HG03175 (cell line): ENCODE measurements around the gene MAPK11.

Experiments
- ATAC-seq: cut with Tn5 transposase; IDR thresholded peaks from one replicate; pipeline ENCODE4 v1.9.1; 2021; ENCODE audit warnings: mild to moderate bottlenecking, moderate library complexity; ENCODE audit not compliant: unreplicated experiment

Gene MAPK11

GRCh38 chr22:50269970-50270665, at the start of gene MAPK11:
Gene MAPK11, minus strand, starts transcription at chr22:50270380. Its CDS starts 88 bp downstream, at chr22:50270292.
- ATAC-seq: no peak

DNA sequence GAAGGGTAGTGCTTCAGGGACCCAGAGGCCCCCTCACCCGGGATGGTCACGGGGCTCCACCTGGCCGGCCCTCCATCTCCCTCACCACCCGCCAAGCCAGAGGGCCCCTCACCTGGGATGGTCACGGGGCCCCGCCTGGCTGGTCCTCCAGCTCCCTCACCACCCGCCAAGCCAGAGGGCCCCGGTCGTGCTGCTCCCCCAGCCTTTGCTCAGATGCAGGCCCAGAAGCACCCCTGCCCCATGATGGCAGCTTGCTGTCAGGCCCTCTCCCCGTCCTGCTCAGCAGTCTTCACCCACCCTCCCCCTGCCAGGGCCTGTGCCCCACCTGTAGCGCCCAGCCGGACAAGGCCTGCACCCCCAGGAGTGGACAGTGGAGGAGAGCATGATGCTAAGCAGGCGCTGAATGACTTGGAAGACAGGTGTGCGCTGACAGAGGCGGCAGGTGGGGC, 49.3 kb upstream of the MAPK11 start:
- ATAC-seq: no peak

GRCh38 chr22:50318698-50319411, 48.7 kb upstream of the MAPK11 start:
- ATAC-seq: no peak

DNA sequence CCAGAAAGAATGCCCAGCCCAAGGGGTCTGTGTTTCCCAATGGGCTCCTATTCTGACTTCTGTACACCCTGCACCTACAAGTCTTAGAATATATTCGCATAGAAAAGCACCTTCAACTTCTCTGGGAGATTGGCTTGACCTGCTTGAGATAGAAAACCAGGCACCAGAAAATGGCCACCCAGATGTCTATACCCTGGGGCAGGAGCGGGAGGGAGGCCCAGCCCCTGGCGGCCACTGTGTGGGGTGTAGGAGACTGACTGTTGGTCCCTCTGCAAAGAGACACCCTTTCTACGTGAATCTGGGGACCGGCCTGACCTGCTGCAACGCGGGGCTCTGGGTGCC, 48.1 kb upstream of the MAPK11 start:
- no peak for ATAC-seq

DNA sequence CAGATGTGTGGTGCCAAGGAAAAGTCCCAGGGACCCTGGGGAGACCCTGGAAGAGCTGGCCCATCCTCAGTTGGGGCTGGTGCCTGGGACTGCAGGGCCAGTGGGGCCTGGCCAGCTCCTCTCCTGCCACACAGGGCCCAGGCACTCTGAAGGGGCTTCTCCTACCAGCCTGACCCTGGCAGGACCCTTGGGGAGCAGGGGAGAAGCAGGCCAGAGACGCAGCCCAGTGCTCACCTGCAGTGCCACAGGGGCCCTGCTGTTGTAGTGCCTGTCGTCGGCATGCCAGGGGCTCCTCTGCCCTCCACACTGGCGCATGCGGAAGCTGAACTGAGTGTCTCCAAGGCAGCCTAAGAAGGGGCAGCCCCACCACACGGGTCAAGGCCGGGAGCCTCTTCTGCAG, 47.5 kb upstream of the MAPK11 start:
- no peak for ATAC-seq

DNA sequence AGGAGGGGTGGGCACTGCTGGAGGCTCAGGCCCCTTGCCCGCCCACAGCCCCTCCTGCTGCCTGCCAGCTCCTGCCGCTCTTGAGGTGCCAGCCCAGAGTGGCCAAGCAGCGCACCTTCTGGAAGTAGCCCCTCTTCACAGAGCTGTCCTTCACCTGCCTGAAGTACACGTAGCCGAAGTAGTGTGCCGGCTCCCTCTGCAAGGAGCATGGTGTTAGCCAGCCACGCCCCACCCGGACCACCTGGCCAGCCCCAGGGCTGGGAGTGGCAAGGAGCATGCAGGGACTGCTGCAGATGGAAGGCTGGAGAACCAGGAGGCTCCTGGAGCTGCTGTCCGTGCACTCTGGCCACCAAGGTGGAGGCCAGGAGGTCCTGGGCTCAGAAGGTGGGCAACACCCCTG, 47.0 kb upstream of the MAPK11 start:
- ATAC-seq: no peak

GRCh38 chr22:50316114-50317065, 46.2 kb upstream of the MAPK11 start:
- no peak for ATAC-seq

DNA sequence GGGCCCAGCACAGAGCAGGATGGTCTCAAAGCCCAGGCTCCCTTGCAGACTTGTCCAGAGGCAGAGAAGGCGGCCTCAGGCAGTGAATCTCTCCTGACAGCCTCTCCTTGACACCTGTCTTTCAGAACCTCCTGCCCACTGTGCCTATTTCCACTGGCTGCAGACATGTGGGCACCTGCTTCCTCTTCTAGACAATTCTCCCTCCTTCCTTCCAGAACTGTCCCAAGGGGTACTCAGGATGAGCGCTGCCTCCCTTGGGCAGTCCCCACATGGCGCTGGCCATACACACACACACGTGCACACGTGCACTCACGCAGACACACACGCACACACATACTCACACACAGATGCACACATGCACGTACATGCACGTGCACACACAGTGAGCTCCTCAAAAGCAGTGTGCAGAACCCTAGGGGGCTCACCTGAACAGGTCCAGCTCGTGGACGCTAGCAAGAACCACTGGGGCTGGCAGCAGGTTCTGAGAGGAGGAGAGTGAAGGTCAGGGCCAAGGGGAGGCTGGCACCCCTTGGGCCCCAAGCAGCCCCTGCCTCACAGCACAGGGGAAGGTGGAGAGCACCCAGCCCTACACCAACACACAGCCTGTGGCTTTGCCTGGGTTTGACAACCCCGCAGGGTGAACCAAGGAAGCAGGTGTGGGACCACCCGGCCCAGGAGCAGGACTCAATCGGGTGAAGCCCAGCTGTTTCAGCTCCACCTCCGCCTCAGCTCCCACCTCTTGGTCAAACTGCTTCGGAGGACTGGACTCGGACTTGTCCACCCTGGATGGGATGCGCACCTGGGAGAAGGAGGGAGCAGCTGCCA, 45.3 kb upstream of the MAPK11 start:
- no peak for ATAC-seq

DNA sequence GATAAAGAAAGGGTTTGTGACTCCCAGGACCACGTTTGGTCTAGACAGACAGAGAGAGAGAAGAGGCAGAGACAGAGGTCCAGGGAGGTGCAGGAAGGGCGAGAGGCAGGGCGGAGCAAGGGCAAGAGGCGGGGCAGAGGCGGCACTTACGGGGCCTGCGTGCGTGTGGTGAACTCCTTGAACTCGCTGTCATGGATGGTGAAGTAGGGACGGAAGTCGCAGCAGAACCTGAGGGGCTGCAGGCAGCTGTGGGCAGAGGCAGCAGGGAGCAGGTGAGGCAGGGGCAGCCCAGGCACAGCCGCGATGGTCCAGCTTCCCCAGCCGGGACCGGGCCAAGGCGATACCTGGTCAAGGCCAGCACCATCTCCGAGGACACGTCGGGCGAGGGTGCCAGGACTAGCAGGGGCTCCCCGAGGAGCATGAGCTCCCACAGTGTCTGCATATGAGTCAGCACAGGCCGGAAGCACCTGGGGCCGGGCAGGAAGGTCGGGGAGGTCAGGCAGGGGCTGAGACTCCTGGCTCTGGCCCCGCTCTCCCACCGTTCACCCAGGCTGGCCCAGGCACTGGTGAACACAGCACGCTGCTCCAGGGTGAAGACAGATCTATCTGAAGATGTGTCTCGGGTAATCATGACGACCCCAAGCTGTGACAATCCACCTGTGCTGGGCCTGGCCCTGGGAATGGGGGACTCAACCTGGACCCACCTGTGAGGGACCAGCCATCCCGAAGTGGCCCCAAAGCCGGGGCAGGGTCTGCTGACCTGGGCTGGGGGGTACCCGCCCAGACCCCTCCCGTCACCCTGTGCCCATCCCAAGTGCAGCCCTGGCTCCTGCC, 44.5 kb upstream of the MAPK11 start:
- ATAC-seq: peak; percentile 82

- no peak for ATAC-seq
These were observed 43.9 kb upstream of the MAPK11 start for GRCh38 chr22:50314081-50314454.

GRCh38 chr22:50313600-50313999, 43.4 kb upstream of the MAPK11 start:
- no peak for ATAC-seq

GRCh38 chr22:50313021-50313420, 42.8 kb upstream of the MAPK11 start:
- no peak for ATAC-seq

DNA sequence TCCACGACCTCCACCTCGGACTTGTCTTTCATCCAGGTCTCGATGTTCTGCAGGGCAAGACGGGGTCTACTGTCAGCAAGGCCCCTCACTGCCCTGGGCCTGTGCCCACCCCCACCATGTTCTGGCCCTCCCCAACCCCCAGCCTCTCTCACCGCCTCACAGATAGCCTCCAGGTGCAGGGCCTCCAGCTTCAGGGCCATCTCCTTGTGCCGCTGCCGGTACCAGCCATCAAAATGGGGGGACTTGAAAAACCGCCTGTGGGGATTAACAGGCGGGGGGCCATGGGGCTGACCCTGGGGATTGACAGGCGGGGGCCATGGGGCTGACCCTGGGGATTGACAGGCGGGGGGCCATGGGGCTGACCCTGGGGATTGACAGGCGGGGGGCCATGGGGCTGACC, 42.2 kb upstream of the MAPK11 start:
- no peak for ATAC-seq

- no peak for ATAC-seq
These were observed 41.6 kb upstream of the MAPK11 start for GRCh38 chr22:50311606-50312351.

DNA sequence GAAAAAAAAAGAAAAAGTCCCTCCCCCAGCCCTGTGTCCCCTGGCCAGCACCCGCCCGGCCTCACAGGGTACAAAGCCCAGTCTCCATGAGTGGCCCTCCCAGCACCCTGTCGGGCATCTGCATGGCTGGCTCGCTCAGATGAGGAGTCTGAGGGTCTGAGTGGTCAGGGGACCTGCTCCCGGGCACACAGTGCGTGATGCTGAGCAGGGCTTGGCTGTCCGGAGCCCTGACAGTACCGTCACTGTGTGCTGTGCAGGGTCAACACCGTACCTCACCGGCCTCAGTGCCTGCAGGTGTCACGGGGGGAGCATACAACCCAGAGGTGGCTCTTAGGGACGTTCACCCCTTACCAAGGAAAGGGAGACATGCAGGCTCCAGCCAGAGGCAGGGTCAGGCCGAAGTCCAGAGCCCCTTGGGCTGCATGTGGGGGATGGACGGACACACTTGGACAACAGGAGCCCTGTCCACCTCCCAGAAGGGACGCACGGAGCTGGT, 40.8 kb upstream of the MAPK11 start:
- ATAC-seq: no peak

- no peak for ATAC-seq
These were observed 40.0 kb upstream of the MAPK11 start for GRCh38 chr22:50310031-50310722.

DNA sequence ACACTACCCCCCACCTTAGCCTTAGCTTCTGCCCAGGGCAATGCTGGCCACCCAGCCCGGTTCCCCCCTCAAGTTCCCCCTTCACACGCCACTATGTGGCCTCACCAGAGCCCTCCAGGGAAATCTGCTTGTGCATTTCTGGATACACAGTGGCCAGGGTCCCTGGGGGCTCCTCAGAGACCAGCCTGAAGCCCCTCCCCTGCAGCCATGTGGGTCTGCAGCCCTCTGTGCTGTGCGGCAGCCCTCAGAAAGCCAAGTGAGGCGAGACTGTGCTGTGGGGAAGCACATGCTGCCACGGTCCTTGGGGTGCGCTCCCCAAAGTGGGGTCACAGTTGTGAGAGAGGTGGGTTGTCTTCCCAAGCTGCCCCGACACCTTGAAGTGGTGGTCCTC, 39.4 kb upstream of the MAPK11 start:
- ATAC-seq: no peak

GRCh38 chr22:50308986-50309600, 38.9 kb upstream of the MAPK11 start:
- ATAC-seq: no peak
